Measurements from ENCODE around the gene JMJD4.

The JMJD4 gene

GRCh38 chr1:227729144-227729880, 5.8 kb downstream of the JMJD4 start:
- in situ Hi-C loops (cut with MboI; ENCODE audit: low pct_unique_long_range_greater_than_20kb, low sequenced_read_pairs, unreplicated experiment) = no loop called here
- no peak for TF ChIP-seq CTCF (IDR thresholded peaks at IDR 0.05; ENCODE audit: extremely low read depth, insufficient read depth, missing control alignments)
- DNase-seq (ENCODE audit: low spot score) = no peak

GRCh38 chr1:227728892-227729143, 6.3 kb downstream of the JMJD4 start:
- in situ Hi-C loops (cut with MboI; ENCODE audit: low pct_unique_long_range_greater_than_20kb, low sequenced_read_pairs, unreplicated experiment) = no loop called here
- no peak for TF ChIP-seq CTCF (IDR thresholded peaks at IDR 0.05; ENCODE audit: extremely low read depth, insufficient read depth, missing control alignments)
- no peak for DNase-seq (ENCODE audit: low spot score)

- no peak for TF ChIP-seq CTCF (IDR thresholded peaks at IDR 0.05; ENCODE audit: extremely low read depth, insufficient read depth, missing control alignments)
- in situ Hi-C loops (cut with MboI; ENCODE audit: low pct_unique_long_range_greater_than_20kb, low sequenced_read_pairs, unreplicated experiment) = no loop called here
- peak; percentile 90 for DNase-seq (ENCODE audit: low spot score)
Measured at GRCh38 chr1:227728059-227728891, 6.8 kb downstream of the JMJD4 start.

GRCh38 chr1:227726924-227727599, 8.0 kb downstream of the JMJD4 start:
- no peak for DNase-seq (ENCODE audit: low spot score)
- in situ Hi-C loops (cut with MboI; ENCODE audit: low pct_unique_long_range_greater_than_20kb, low sequenced_read_pairs, unreplicated experiment) = no loop called here
- no peak for TF ChIP-seq CTCF (IDR thresholded peaks at IDR 0.05; ENCODE audit: extremely low read depth, insufficient read depth, missing control alignments)

- no peak for DNase-seq (ENCODE audit: low spot score)
- TF ChIP-seq CTCF (IDR thresholded peaks at IDR 0.05; ENCODE audit: extremely low read depth, insufficient read depth, missing control alignments) = no peak
- in situ Hi-C loops (cut with MboI; ENCODE audit: low pct_unique_long_range_greater_than_20kb, low sequenced_read_pairs, unreplicated experiment) = no loop called here
Measured at GRCh38 chr1:227726318-227726717, 8.8 kb downstream of the JMJD4 start.

- in situ Hi-C loops (cut with MboI; ENCODE audit: low pct_unique_long_range_greater_than_20kb, low sequenced_read_pairs, unreplicated experiment) = no loop called here
- no peak for DNase-seq (ENCODE audit: low spot score)
- TF ChIP-seq CTCF (IDR thresholded peaks at IDR 0.05; ENCODE audit: extremely low read depth, insufficient read depth, missing control alignments) = no peak
Measured at GRCh38 chr1:227725046-227725445, 10.1 kb downstream of the JMJD4 start.

All from GM13977 (cell line).